OCI-M1 (cell line): ENCODE measurements around the gene FOXF2.
"Not testable (repeated sequence)": the region's sequence is repeated elsewhere in the genome, so short reads cannot be mapped to it uniquely, and the experiment has no call there.

Experiments used
- DNase-seq: peaks from one replicate; lab custom pipeline; 2025; lab: John Stamatoyannopoulos, UW

The FOXF2 gene

GRCh38 chr6:1389369-1390132 is at the start of gene FOXF2:
Gene FOXF2 (plus strand): TSS chr6:1389576. CDS start chr6:1389948, 372 bp downstream.
- no peak for DNase-seq

DNA sequence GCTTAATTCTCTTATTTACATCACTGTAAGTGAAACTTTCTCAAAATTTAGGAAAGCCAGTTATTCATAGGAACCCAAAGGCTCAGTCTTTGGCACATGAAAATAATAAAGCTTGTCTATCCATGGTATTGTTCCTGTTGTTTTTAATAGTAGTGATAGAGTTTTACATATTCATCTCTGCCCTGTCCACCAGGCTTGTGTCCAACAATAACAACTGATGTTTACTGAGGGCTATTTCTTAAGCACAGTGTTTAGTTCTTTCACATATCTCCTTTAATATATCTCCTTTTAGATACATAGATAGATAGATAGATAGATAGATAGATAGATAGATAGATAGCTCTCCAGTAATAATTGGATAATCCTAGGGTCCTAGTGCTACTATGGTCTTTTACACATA is 43.3 kb upstream of the FOXF2 start:
- DNase-seq = no peak

DNA sequence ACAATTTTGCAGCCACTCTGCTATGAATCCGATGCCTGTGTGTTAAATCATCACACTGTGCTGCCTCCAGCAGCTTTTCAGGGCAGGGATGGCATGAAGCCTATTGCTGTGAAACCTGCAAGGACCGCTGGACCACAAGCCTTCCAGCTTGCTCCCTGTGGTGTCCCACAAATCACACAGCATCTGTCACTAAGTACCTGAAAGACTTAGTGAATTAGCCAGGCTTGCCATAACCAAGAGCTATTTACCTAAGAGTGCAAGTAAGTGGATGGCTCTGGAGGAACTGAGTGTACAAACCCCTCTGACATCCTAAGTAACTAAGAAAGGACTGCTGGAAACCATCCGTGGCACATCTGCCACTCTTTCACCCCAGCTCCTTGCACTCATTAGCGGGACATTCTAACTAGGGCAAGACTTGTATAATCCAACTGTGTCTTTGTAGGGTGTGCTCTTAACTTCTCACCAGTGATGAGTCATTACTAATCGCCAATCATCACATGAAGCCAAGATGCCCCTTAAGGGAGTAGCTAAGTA is 42.8 kb upstream of the FOXF2 start:
- no peak for DNase-seq

DNA sequence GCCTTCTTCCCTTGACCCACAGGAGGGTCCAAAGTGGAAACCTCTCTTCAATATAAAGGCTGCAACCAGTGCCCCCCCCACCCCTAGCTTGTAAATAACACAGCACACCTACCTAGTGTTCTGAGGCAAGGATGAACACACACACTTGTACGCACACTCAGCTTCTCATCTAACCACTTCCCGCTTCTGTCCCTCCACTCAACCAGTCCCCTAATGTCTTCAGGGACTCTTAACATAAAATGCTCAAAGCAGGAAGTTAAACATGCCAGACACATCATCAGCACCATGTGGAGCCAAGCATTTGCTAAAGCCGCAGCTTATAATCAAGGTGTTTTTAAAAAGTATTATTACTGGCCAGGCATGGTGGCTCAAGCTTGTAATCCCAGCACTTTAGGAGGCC is 42.2 kb upstream of the FOXF2 start:
- no peak for DNase-seq

DNA sequence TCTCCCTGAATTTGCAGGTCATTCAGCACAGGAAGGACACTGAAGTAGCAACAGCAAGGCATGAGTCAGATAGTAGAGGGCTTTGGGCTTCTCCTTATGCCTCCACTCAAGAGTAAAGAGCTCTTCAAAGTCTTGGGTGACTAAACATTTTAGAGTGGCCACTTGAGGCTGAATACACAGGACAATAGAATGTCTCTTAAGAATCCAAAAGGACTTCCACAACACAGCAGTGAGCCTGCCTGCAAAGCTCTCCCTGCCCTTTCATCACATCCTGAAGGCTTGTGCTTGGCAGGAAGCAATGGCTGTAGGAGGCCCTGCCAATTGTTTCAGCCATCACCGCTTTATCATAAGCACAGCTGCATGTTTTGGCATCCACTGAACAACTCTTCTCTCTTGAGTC is 40.7 kb upstream of the FOXF2 start:
- no peak for DNase-seq

DNA sequence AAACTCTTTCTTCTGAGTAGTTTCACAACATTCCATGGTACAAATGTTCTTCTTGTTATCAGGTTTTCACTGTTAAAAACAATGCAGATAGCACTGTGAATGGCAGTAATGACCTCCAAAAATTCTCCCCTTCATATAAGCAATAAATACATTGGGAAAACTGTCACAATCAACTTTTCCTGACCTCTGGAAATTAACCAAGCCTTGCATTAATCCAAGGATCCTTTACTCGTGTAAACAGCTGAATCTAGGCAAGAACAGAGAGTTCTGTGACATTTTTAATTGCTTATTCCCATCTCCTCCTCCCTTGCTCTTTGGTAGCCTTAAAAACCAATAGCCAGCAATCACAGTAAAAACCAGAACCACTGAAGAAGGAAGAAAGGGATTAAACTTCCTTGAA is 39.7 kb upstream of the FOXF2 start:
- DNase-seq = no peak

DNA sequence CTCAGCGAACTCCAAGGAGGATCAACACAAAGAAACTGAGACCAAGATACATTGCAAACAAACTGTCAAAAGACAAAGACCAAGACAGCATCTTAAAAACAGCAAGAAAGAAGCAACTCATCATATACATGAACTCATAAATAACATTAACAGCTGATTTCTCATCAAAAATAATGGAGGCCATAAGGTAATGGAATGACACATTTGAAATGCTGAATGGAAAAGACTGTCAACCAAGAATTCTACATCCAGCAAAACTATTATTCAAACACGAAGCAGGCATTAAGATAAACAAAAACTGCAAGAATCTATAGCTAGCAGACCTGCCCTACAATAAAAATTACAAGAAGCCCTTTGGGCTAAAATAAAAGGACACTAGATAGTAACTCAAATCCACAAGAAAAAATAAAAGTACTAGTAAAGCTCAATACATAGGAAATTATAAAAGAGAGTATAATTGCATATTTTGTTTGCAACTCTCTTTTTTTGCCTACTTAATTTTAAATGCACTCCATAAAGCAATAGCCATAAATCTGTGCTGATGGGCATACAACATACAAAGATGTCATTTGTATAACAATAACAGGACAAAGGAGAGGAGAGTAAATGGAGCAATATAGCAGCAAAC is 37.9 kb upstream of the FOXF2 start:
- DNase-seq = no peak

DNA sequence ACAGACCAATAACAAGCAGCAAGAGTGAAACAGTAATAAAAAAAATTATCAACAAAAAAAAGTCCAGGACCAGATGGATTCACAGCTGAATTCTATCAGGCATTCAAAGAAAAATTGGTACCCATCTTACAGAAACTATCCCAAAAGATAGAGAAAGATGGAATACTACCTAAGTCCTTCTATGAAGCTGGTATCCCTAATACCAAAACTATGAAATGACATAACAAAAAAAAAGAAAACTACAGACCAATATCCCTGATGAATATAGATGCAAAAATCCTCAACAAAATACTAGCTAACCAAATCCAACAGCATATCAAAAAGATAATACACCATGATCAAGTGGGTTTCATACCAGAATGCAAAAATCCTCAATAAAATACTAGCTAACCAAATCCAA is 34.3 kb upstream of the FOXF2 start:
- not testable (repeated sequence) for DNase-seq

DNA sequence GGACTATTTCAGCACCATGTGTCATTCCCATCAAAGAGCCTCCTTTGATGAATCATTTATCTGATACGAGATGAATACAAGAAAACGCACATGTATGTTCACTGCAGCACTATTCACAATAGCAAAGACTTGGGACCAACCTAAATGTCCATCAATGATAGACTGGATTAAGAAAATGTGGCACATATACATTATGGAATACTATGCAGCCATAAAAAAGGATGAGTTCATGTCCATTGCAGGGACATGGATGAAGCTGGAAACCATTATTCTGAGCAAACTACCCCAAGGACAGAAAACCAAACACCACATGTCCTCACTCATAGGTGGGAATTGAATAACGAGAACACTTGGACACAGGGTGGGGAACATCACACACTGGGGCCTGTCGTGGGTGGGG is 27.7 kb upstream of the FOXF2 start:
- not testable (repeated sequence) for DNase-seq

- no peak for DNase-seq
Observed at GRCh38 chr6:1362643-1363042, 26.7 kb upstream of the FOXF2 start.

GRCh38 chr6:1363298-1363697 is 26.1 kb upstream of the FOXF2 start:
- DNase-seq = no peak

DNA sequence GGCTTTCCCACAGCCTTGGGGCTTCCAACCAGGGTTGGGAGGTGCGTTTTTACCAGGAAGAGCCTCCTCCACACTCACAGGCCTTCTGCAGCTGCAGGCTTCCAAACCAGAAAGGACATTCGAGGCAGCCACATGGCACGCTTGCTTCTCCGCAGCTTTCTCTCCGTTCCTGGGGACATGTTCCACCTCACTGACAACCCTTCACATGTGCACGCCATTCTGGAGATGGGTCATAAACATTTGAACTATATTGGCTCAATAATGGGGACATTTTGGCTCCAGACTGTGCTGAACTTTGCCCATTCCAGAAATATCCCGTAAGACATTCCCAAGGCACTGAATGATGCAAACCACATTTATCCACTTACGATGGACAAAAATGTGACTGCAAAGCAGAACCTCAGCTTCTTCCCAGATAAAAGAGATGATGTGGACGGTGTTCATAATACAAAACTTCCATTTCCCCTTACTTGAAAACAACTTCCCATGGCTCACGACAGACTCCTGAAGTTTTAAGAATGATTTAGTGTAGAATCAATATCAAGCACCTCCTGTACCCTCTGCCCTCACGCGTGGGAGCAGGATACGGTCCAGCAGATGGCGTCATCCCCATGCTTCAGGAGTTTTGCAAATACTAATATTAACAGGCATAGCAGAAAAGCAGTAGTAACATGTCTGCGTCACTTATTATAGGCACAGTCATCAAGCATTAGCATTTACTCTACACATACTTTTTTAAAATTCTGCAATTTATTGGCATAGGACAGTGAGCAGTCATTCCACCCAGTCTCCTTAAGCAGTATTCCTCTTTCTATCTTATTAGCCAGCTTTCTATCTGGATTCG is 25.4 kb upstream of the FOXF2 start:
- peak; percentile 2 for DNase-seq

DNA sequence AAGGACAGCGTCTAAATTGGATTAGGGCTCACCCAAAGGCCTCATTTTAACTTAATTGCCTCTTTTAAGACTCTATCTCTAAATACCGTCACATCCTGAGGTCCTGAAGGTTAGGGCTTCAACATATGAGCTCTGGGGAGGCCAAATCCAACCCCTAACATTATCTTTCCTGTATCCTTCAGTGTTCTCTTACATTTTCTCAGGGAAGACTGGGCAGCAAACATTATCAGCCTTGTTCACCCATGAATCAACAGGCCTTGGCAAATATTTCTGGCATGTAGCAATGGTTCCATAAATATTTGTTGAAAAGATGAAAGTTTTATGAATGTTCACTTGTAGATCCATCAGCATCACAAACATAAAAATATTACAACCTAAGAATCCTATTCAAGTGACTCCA is 24.6 kb upstream of the FOXF2 start:
- no peak for DNase-seq

GRCh38 chr6:1365686-1366085 is 23.7 kb upstream of the FOXF2 start:
- no peak for DNase-seq

- DNase-seq = no peak
Observed at GRCh38 chr6:1367771-1368170, 21.6 kb upstream of the FOXF2 start.

DNA sequence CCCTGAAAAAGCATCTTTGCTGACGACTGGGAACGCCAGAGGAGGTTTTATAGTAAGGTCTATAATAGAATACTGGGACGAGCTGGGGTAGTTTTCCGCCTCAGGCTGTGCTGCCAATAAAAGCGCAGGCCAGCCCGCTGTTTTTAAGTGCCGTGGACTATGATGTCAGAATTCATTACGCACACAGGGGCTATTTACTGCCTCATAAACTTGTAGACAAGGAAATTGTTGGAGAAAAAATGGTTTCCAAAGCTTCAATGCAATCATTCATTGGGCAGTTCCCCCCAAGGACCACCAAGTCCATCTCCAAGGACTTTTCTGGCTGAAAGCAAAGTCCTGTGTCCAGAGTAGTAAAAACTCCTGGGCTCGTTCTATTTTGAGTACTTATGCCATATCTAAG is 20.4 kb upstream of the FOXF2 start:
- DNase-seq = no peak

DNA sequence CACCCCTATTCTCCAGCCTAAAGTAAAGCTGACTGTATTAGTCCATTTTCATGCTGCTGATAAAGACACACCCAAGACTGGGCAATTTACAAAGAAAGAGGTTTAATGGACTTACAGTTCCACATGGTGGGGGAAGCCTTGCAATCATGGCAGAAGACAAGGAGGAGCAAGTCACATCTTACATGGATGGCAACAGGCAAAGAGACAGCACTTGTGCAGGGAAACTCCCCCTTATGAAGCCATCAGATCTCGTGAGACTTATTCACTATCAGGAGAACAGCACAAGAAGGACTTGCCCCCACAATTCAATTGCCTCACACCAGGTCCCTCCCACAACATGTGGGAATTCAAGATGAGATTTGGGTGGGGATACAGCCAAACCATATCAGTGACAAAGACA is 19.7 kb upstream of the FOXF2 start:
- not testable (repeated sequence) for DNase-seq

GRCh38 chr6:1371933-1372332 is 17.4 kb upstream of the FOXF2 start:
- DNase-seq = no peak

DNA sequence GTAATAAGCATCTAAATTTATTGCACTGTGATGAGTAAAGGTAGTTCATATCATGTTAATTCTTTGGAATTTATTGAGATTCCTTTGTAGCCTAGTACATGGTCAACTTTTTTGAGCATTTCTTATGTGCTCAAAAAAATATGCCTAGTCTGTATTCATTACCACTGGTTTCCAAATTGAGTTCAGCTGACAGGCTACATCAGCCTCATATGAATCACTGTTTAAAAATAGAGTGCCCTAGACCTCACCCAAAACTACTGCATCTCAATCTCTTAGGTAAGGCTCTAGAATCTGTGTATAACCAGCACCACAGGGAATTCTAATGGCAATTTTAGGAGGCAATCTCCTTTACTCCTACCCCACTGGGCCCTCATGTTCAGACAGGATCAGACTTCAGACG is 16.7 kb upstream of the FOXF2 start:
- no peak for DNase-seq

DNA sequence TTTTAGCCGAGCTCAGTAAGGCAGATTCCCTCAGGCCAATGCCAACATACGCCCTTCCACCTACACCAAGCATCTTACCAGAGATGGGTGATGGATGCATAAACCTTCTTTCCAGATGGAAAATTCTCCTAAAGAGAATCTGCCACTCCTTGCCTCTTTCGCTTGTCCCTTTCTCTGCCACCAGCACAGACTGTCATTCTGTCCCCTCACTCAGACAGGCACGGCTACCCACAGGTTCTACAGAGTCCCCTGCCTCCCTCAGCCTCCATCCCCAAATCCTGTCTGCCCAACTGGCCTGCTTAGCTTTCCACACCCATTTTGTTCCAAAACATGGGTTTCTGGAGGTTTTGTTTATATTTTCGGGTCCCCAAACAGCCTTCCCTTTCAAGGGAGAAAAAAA is 12.7 kb upstream of the FOXF2 start:
- no peak for DNase-seq

DNA sequence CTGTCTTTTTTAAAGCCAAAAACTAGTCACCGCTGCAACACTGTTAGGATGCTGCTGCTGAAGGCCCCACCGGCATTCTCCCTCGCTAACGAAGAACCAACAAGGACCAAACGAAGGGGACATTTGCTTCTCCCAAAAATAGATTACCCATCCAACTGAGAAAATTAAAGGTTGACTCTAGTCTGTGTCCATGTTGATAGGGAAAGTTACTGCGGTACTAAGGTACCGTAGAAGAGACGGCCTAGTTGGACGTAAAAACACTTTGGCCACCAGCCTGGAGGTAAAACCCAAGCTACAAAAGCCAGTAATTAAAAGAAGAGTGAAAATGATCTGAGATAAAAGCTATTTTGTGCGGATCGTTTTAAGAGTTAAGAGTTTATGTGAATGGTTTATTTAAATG is 11.8 kb upstream of the FOXF2 start:
- DNase-seq = no peak
